HL-60 (cell line): ENCODE results near the gene ASAP3.
"Not testable (repeated sequence)": the region's sequence is repeated elsewhere in the genome, so short reads cannot be mapped to it uniquely, and the experiment has no call there.

Experiments
- DNase-seq, 2 experiments: peaks; one replicate each; pipeline ENCODE4 v3.0.0-alpha.2; 2010 to 2020; ENCODE audit warnings: low read depth in 1 of 2, low spot score in 1 of 2
- H3K27ac ChIP-seq: fragments of 250-450 bp; sonication (Bioruptor Pico); replicated peaks from 2 replicates; pipeline ENCODE4 v1.5.1; 2020; ENCODE audit warnings: mild to moderate bottlenecking, moderate library complexity
- H3K27me3 ChIP-seq: fragments of 250-450 bp; sonication (Bioruptor Pico); 2 replicates; pipeline ENCODE4 v1.5.1; 2021; ENCODE audit warnings: mild to moderate bottlenecking, moderate library complexity; ENCODE audit not compliant: insufficient read depth, poor library complexity, severe bottlenecking
- H3K4me3 ChIP-seq: replicated peaks from 2 replicates; pipeline ENCODE4 v1.5.1; 2011; ENCODE audit warnings: mild to moderate bottlenecking, control low read depth, low read length; ENCODE audit not compliant: insufficient read depth
- CTCF ChIP-seq: IDR thresholded peaks from one replicate; pipeline ENCODE4 v1.5.1; 2011; ENCODE audit warnings: low read length, control low read depth, inconsistent platforms; ENCODE audit not compliant: insufficient read depth
- GABPA ChIP-seq: IDR thresholded peaks from 2 replicates; pipeline ENCODE4 v1.6.1; 2012; ENCODE audit warnings: low read depth
- POLR2AphosphoS5 ChIP-seq: IDR thresholded peaks from 2 replicates; pipeline ENCODE4 v1.6.1; 2012; ENCODE audit warnings: low read depth
- REST ChIP-seq: IDR thresholded peaks from 2 replicates; pipeline ENCODE4 v1.6.1; 2012; ENCODE audit warnings: low read depth; ENCODE audit not compliant: insufficient replicate concordance
- SPI1 ChIP-seq: IDR thresholded peaks from 2 replicates; pipeline ENCODE4 v1.6.1; 2012; ENCODE audit warnings: low read depth, mild to moderate bottlenecking, borderline replicate concordance

Gene ASAP3

GRCh38 chr1:23496490-23497181 is 12.7 kb upstream of the ASAP3 start:
- TF ChIP-seq SPI1, result no peak
- TF ChIP-seq GABPA, result no peak
- no peak for TF ChIP-seq REST
- no peak for TF ChIP-seq POLR2AphosphoS5
- TF ChIP-seq CTCF, result no peak

GRCh38 chr1:23494836-23495235 is 10.9 kb upstream of the ASAP3 start:
- not testable (repeated sequence) for DNase-seq, H3K4me3 ChIP-seq

More at GRCh38 chr1:23496490-23497181, 12.7 kb upstream of the ASAP3 start:
- Histone ChIP-seq H3K27me3 (no peaks in the 10 kb centered on the region), H3K27ac (no peak overlapping the region), H3K4me3 (no peak overlapping the region)
- DNase-seq, result no peak

GRCh38 chr1:23492776-23493175 is 8.8 kb upstream of the ASAP3 start:
- not testable (repeated sequence) for DNase-seq, H3K27me3 ChIP-seq, H3K27ac ChIP-seq, H3K4me3 ChIP-seq

More at GRCh38 chr1:23494836-23495235, 10.9 kb upstream of the ASAP3 start:
- not testable (repeated sequence) for H3K27me3 ChIP-seq, H3K27ac ChIP-seq

GRCh38 chr1:23492132-23492720 is 8.2 kb upstream of the ASAP3 start:
- Histone ChIP-seq H3K27ac (no peak overlapping the region), H3K27me3 (peaks cover 8% of the 10 kb centered on the region), H3K4me3 (no peak overlapping the region)
- DNase-seq, result no peak
- TF ChIP-seq SPI1, result no peak
- no peak for TF ChIP-seq CTCF
- TF ChIP-seq REST, result no peak
- TF ChIP-seq POLR2AphosphoS5, result no peak
- no peak for TF ChIP-seq GABPA

GRCh38 chr1:23489842-23490241 is 5.9 kb upstream of the ASAP3 start:
- no peak overlapping the region for H3K27ac ChIP-seq
- H3K4me3 ChIP-seq, result no peak overlapping the region
- peaks cover 17% of the 10 kb centered on the region for H3K27me3 ChIP-seq
- TF ChIP-seq SPI1 (no peak), POLR2AphosphoS5 (no peak), GABPA (no peak), CTCF (no peak), REST (no peak)
- no peak for DNase-seq
